SK-N-SH (cell line): ENCODE results near the gene CNNM1. TPM values are rescaled to one million over a fixed set of nuclear protein-coding genes. Genes with fewer than 3 reads are reported as not detected.

ENCODE experiments used
- CTCF ChIA-PET: fragments of 300-600, 350-600 bp; formaldehyde crosslinking; extraction: SDS; loops from one replicate; lab custom pipeline; 2021; lab: Yijun Ruan, JAX
- POLR2A ChIA-PET: fragments of 350-600 bp; sonication (Branson Sonifier 250); formaldehyde crosslinking; extraction: SDS; loops from one replicate; lab custom pipeline; 2020; ENCODE audit warnings: antibody characterized with exemption, inconsistent platforms; lab: Yijun Ruan, JAX
- DNase-seq: peaks from one replicate; pipeline ENCODE4 v3.0.0; 2012
- H2AFZ ChIP-seq: fragments of 200-600 bp; sonication (generic); 2 replicates; pipeline ENCODE4 v1.8.1; 2016; ENCODE audit warnings: antibody characterized with exemption, mild to moderate bottlenecking, low read depth
- H3F3A ChIP-seq: fragments of 200-600 bp; sonication (generic); replicated peaks from 2 replicates; pipeline ENCODE3; 2016; ENCODE audit warnings: antibody characterized with exemption, mild to moderate bottlenecking; ENCODE audit not compliant: insufficient read depth
- H3K27ac ChIP-seq, 2 experiments: fragments of 200-500 bp in 1 of 2; fragments of 200-600 bp in 1 of 2; sonication (Bioruptor generic) in 1 of 2; sonication (generic), shearing (Covaris generic) in 1 of 2; 2 replicates each; pipeline versions ENCODE4 v1.5.1 to v1.6.1; 2014 to 2016; ENCODE audit warnings: low read depth in 2 of 2, inconsistent platforms in 1 of 2, low read length in 1 of 2, mild to moderate bottlenecking in 1 of 2, mixed read lengths in 1 of 2
- H3K27me3 ChIP-seq: fragments of 200-600 bp; sonication (generic), shearing (Covaris generic); 2 replicates; pipeline ENCODE4 v1.6.1; 2016; ENCODE audit warnings: mixed run types; ENCODE audit not compliant: insufficient read depth
- H3K36me3 ChIP-seq, 2 experiments: fragments of 200-500 bp in 1 of 2; fragments of 200-600 bp in 1 of 2; sonication (Bioruptor generic) in 1 of 2; sonication (generic) in 1 of 2; replicated peaks in 1 of 2; 2 replicates each; pipeline versions ENCODE3 to v1.5.1; 2014 to 2016; ENCODE audit warnings: low read length in 1 of 2, mild to moderate bottlenecking in 1 of 2; ENCODE audit not compliant: insufficient read depth in 2 of 2, control insufficient read depth in 1 of 2
- H3K4me1 ChIP-seq, 2 experiments: fragments of 200-500 bp in 1 of 2; fragments of 200-600 bp in 1 of 2; sonication (Bioruptor generic) in 1 of 2; sonication (generic), shearing (Covaris generic) in 1 of 2; 2 replicates each; pipeline versions ENCODE4 v1.5.1 to v1.6.1; 2014 to 2016; ENCODE audit warnings: low read depth in 1 of 2, low read length in 1 of 2, mixed run types in 1 of 2; ENCODE audit not compliant: insufficient read depth in 2 of 2, control insufficient read depth in 1 of 2
- H3K4me2 ChIP-seq: fragments of 200-600 bp; sonication (generic), shearing (Covaris generic); 2 replicates; pipeline ENCODE4 v1.6.1; 2017; ENCODE audit warnings: mixed run types
- H3K4me3 ChIP-seq, 2 experiments: fragments of 200-500 bp in 1 of 2; fragments of 200-600 bp in 1 of 2; sonication (Bioruptor generic) in 1 of 2; sonication (generic), shearing (Covaris generic) in 1 of 2; 2 replicates each; pipeline versions ENCODE4 v1.5.1 to v1.8.1; 2014 to 2016; ENCODE audit warnings: low read depth in 2 of 2, inconsistent platforms in 1 of 2, low read length in 1 of 2, mild to moderate bottlenecking in 1 of 2, mixed read lengths in 1 of 2, moderate library complexity in 1 of 2
- H3K79me2 ChIP-seq: fragments of 200-600 bp; sonication (generic); 2 replicates; pipeline ENCODE4 v1.8.1; 2017; ENCODE audit warnings: mild to moderate bottlenecking; ENCODE audit not compliant: insufficient read depth
- H3K9ac ChIP-seq: fragments of 200-600 bp; sonication (generic); 2 replicates; pipeline ENCODE4 v1.6.1; 2017; ENCODE audit warnings: mixed run types
- H3K9me2 ChIP-seq: fragments of 200-600 bp; sonication (generic); 2 replicates; pipeline ENCODE4 v1.6.1; 2017; ENCODE audit warnings: mixed run types
- H3K9me3 ChIP-seq: fragments of 200-600 bp; sonication (generic); 2 replicates; pipeline ENCODE4 v1.6.1; 2017; ENCODE audit warnings: mixed run types, mild to moderate bottlenecking, moderate library complexity
- H4K20me1 ChIP-seq: fragments of 200-600 bp; sonication (generic); 2 replicates; pipeline ENCODE4 v1.6.1; 2017; ENCODE audit warnings: mild to moderate bottlenecking, mixed run types; ENCODE audit not compliant: insufficient read depth
- CTCF ChIP-seq: fragments of 200-600 bp; sonication (generic); IDR thresholded peaks from 2 replicates; pipeline ENCODE4 v1.6.1; 2017; ENCODE audit warnings: antibody characterized with exemption, mild to moderate bottlenecking, moderate library complexity
- FOXJ3 ChIP-seq: sonication (generic); formaldehyde crosslinking; IDR thresholded peaks from 2 replicates; pipeline ENCODE4 v1.5.1; 2020; ENCODE audit warnings: mild to moderate bottlenecking, missing genetic modification reagents
- GATA2 ChIP-seq: sonication (generic); formaldehyde crosslinking; IDR thresholded peaks from 2 replicates; pipeline ENCODE4 v1.5.0; 2020; ENCODE audit warnings: mild to moderate bottlenecking, missing genetic modification reagents
- NFIC ChIP-seq: IDR thresholded peaks from 2 replicates; pipeline ENCODE4 v1.4.0; 2012; ENCODE audit warnings: borderline replicate concordance
- RCOR1 ChIP-seq: fragments of 150-350 bp; IDR thresholded peaks from 2 replicates; pipeline ENCODE4 v1.6.1; 2017; ENCODE audit warnings: antibody characterized with exemption, low read length
- SIN3A ChIP-seq: IDR thresholded peaks from 2 replicates; pipeline ENCODE4 v1.6.1; 2012; ENCODE audit warnings: low read depth, mild to moderate bottlenecking, low read length, moderate library complexity, borderline replicate concordance
- USF2 ChIP-seq: fragments of 150-350 bp; IDR thresholded peaks from 2 replicates; pipeline ENCODE4 v1.6.1; 2017; ENCODE audit warnings: antibody characterized with exemption, low read length, low read depth, borderline replicate concordance
- YY1 ChIP-seq: IDR thresholded peaks from 2 replicates; pipeline ENCODE4 v1.4.0; 2012; ENCODE audit warnings: low read depth, mild to moderate bottlenecking
- WGBS: methylation state at CpG from one replicate; pipeline ENCODE4 v1.1.6; 2017; ENCODE audit warnings: low lambda C conversion rate; 5-methylcytosine and 5-hydroxymethylcytosine counted together
- polyA plus RNA-seq, 3 experiments: library from polyadenylated mRNA; depleted of rRNA; stranded (reverse); fragments of >200 nt; gene quantifications; 2 replicates each; pipeline ENCODE4 v1.2.3, GENCODE V29; 2012
- TF ChIP-seq, protein P1 (sequence below): fragments of 150-350 bp; IDR thresholded peaks from 2 replicates; pipeline ENCODE4 v1.6.1; 2016; ENCODE audit warnings: mild to moderate bottlenecking, low read depth, low read length

Gene CNNM1
- polyA plus RNA-seq, 1 of the 3 experiments (the other 2 are of a cell fraction) = 0.12 TPM

DNA sequence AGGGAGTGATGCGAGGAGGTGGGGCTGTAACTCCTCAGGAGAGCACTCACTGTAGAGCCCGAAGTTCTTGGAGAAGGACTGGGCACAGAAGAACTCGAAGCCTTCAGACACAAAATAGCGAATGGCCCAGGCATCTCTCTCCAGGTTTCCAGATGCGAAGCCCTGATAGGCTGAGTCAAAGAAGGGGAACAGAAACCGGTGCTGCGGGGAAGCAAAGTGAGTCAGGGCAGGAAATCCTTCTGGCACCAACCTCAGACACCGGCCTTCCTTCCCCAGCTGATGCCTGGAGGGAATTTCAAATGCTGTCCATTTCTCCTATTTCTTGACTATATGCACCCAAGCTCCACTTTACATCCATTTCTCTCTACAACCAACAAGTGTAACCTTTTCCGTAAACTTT lies 74.5 kb downstream of the CNNM1 start:
- ChIA-PET CTCF (interaction anchor here (2.6 kb wide), 1 partner anchor 12 kb away, joined by 10 read pairs; no protein-coding TSS in a partner anchor), POLR2A (interaction anchor here (1.0 kb wide), 1 partner anchor 27 kb away, joined by 3 read pairs; the partner anchor contains the start of gene GOT1)
- Histone ChIP-seq H3K9me3 (no peaks in the 10 kb centered on the region), H3K79me2 (no peaks in the 10 kb centered on the region), H3K4me1 (no peaks in the 10 kb centered on the region), H4K20me1 (no peaks in the 10 kb centered on the region), H3K9me2 (no peaks in the 10 kb centered on the region), H3K9ac (no peak overlapping the region), H3K4me2 (no peak overlapping the region), H3F3A (no peaks in the 10 kb centered on the region), H3K27ac (no peak overlapping the region), H2AFZ (no peak overlapping the region), H3K4me3 (no peak overlapping the region), H3K36me3 (peaks cover 35 to 45% of the 10 kb centered on the region in 2 experiments), H3K27me3 (no peaks in the 10 kb centered on the region)
- no peak for DNase-seq
- WGBS = 82% methylated on average over 9 of the region's 9 CpGs
- TF ChIP-seq CTCF = no peak
- TF ChIP-seq YY1 = no peak
- no peak for TF ChIP-seq RCOR1
- no peak for TF ChIP-seq NFIC
- no peak for TF ChIP-seq SIN3A
- no peak for TF ChIP-seq GATA2 (CRISPR knock-in tag)
- TF ChIP-seq, protein P1, sequence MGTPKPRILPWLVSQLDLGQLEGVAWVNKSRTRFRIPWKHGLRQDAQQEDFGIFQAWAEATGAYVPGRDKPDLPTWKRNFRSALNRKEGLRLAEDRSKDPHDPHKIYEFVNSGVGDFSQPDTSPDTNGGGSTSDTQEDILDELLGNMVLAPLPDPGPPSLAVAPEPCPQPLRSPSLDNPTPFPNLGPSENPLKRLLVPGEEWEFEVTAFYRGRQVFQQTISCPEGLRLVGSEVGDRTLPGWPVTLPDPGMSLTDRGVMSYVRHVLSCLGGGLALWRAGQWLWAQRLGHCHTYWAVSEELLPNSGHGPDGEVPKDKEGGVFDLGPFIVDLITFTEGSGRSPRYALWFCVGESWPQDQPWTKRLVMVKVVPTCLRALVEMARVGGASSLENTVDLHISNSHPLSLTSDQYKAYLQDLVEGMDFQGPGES = no peak
- TF ChIP-seq USF2 = no peak
- no peak for TF ChIP-seq FOXJ3 (CRISPR knock-in tag)

DNA sequence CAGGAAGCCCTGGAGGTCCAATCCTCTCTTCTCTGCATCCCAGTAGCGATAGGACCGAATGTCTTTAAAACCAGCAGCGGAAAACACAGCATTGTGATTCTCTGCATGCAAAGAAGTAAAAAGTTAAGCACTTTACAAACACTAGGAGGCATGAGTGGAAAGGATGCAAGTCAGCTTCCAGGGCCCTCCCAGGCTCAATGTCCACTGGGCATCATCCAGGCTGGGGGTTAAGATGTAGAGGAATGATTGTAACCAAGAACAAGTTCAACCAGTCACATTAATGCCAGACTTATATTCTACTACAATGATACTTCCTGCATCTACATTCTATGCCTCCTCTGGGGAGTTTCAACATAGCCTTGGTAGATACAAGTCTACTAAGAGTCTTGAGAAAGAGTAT lies 77.0 kb downstream of the CNNM1 start:
- H3K79me2 ChIP-seq = no peaks in the 10 kb centered on the region
- no peaks in the 10 kb centered on the region for H3K9me2 ChIP-seq
- H2AFZ ChIP-seq = no peak overlapping the region
- H3K27ac ChIP-seq = no peak overlapping the region
- H3K9me3 ChIP-seq = no peaks in the 10 kb centered on the region
- peaks cover 26 to 36% of the 10 kb centered on the region in 2 experiments for H3K36me3 ChIP-seq
- H3F3A ChIP-seq = no peaks in the 10 kb centered on the region
- TF ChIP-seq USF2 = no peak
- DNase-seq = no peak
- CTCF ChIA-PET = interaction anchor here (1.7 to 2.6 kb wide), 2 partner anchors 9 to 14 kb away, joined by 5 to 10 read pairs; no protein-coding TSS in a partner anchor
- WGBS = 100% methylated on average over 3 of the region's 3 CpGs
- H3K4me2 ChIP-seq = no peak overlapping the region
- no peaks in the 10 kb centered on the region for H4K20me1 ChIP-seq
- H3K4me1 ChIP-seq = no peaks in the 10 kb centered on the region
- no peak overlapping the region for H3K4me3 ChIP-seq
- H3K9ac ChIP-seq = no peak overlapping the region
- H3K27me3 ChIP-seq = no peaks in the 10 kb centered on the region
- POLR2A ChIA-PET = no interaction called here
